Keratinocyte (primary cell): ENCODE measurements around the gene JCAD. TPM values are rescaled to one million over a fixed set of nuclear protein-coding genes. Genes with fewer than 3 reads are reported as not detected.

Experiments used
- DNase-seq: peaks from one replicate; pipeline ENCODE4 v3.0.0-alpha.2; 2011; ENCODE audit warnings: low read depth, missing footprints, low spot score
- FAIRE-seq: peaks from 2 replicates; lab custom pipeline; 2011; peaks lifted over from hg19 to GRCh38; lab: Jason Lieb, UNC
- H2AFZ ChIP-seq: 2 replicates; pipeline ENCODE4 v1.6.0; 2012; ENCODE audit warnings: low read length, control low read depth, inconsistent platforms; ENCODE audit not compliant: control insufficient read depth
- H3K27ac ChIP-seq: 2 replicates; pipeline ENCODE4 v1.5.1; 2011; ENCODE audit warnings: low read length; ENCODE audit not compliant: control insufficient read depth, insufficient read depth
- H3K27me3 ChIP-seq: 3 replicates; pipeline ENCODE4 v1.6.0; 2011; ENCODE audit warnings: low read length; ENCODE audit not compliant: control insufficient read depth, insufficient read depth; ENCODE audit errors: extremely low read depth
- H3K36me3 ChIP-seq, 2 experiments: 2 replicates in 1 of 2; 3 replicates in 1 of 2; pipeline ENCODE4 v1.5.1; 2011; ENCODE audit warnings: low read length in 2 of 2, mild to moderate bottlenecking in 1 of 2; ENCODE audit not compliant: control insufficient read depth in 2 of 2, insufficient read depth in 2 of 2; ENCODE audit errors: extremely low read depth in 1 of 2
- H3K4me1 ChIP-seq: 3 replicates; pipeline ENCODE4 v1.5.1; 2011; ENCODE audit warnings: low read length; ENCODE audit not compliant: control insufficient read depth, insufficient read depth; ENCODE audit errors: extremely low read depth
- H3K4me2 ChIP-seq: 3 replicates; pipeline ENCODE4 v1.6.0; 2011; ENCODE audit warnings: low read depth, low read length; ENCODE audit not compliant: control insufficient read depth, insufficient read depth; ENCODE audit errors: extremely low read depth
- H3K4me3 ChIP-seq, 3 experiments: fragments of 200-600 bp in 1 of 3; sonication (generic) in 1 of 3; 2 replicates in 2 of 3; 3 replicates in 1 of 3; pipeline ENCODE4 v1.5.1; 2011 to 2016; ENCODE audit warnings: low read length in 3 of 3, mild to moderate bottlenecking in 3 of 3, control low read depth in 2 of 3, inconsistent platforms in 1 of 3, low read depth in 1 of 3, mixed read lengths in 1 of 3, mixed run types in 1 of 3, moderate library complexity in 1 of 3; ENCODE audit not compliant: control insufficient read depth in 2 of 3, insufficient read depth in 2 of 3; ENCODE audit errors: extremely low read depth in 1 of 3
- H3K79me2 ChIP-seq: 2 replicates; pipeline ENCODE4 v1.6.0; 2012; ENCODE audit warnings: low read length; ENCODE audit not compliant: control insufficient read depth, insufficient read depth
- H3K9ac ChIP-seq: 3 replicates; pipeline ENCODE4 v1.6.0; 2011; ENCODE audit warnings: low read length; ENCODE audit not compliant: control insufficient read depth, insufficient read depth; ENCODE audit errors: extremely low read depth
- H3K9me1 ChIP-seq: 3 replicates; pipeline ENCODE4 v1.6.0; 2011; ENCODE audit warnings: low read length; ENCODE audit not compliant: control insufficient read depth, insufficient read depth; ENCODE audit errors: extremely low read depth
- H3K9me3 ChIP-seq: 2 replicates; pipeline ENCODE4 v1.5.1; 2012; ENCODE audit warnings: low read depth, low read length; ENCODE audit not compliant: control insufficient read depth
- H4K20me1 ChIP-seq: 3 replicates; pipeline ENCODE4 v1.6.0; 2011; ENCODE audit warnings: low read length; ENCODE audit not compliant: control insufficient read depth, insufficient read depth; ENCODE audit errors: extremely low read depth
- CTCF ChIP-seq, 3 experiments: IDR thresholded peaks in 1 of 3; conservative IDR thresholded peaks in 1 of 3; optimal IDR thresholded peaks in 1 of 3; 2 replicates in 2 of 3; 3 replicates in 1 of 3; pipeline versions ENCODE3 to v1.5.1; 2011; ENCODE audit warnings: low read length in 3 of 3, mild to moderate bottlenecking in 3 of 3, moderate library complexity in 2 of 3, control low read depth in 1 of 3, inconsistent platforms in 1 of 3; ENCODE audit not compliant: insufficient read depth in 2 of 3; ENCODE audit errors: extremely low read depth in 1 of 3
- EZH2 ChIP-seq: IDR thresholded peaks from one replicate; pipeline ENCODE4 v1.6.1; 2012; ENCODE audit warnings: inconsistent platforms, mild to moderate bottlenecking, low read length, moderate library complexity
- dilution Hi-C: fragments of 300-500 bp; cut with MboI; formaldehyde crosslinking; loops from one replicate; pipeline ENCODE4 v1.7.0; 2020; ENCODE audit warnings: low sequenced_read_pairs; ENCODE audit not compliant: extremely low pct_ligation_motif_present
- polyA plus RNA-seq, 5 experiments: library from polyadenylated mRNA; depleted of rRNA in 3 of 5; stranded (reverse) in 3 of 5; stranded (forward) in 1 of 5; unstranded in 1 of 5; fragments of >200 nt; gene quantifications; 1 replicate in 1 of 5; 2 replicates in 3 of 5; 3 replicates in 1 of 5; pipeline versions ENCODE4 v1.2.1 to v1.2.3, GENCODE V29; 2011 to 2012; ENCODE audit warnings: missing spikeins in 2 of 5, low read depth in 1 of 5, low replicate concordance in 1 of 5

Gene JCAD
- polyA plus RNA-seq, 1 donor (not counting 4 experiments of a cell fraction or from before 2014, with no cell fraction given), result 0.10 TPM

GRCh38 chr10:30039567-30039966, 19.8 kb downstream of the JCAD start:
- Histone ChIP-seq H3K4me1 (no peaks in the 10 kb centered on the region), H3K27ac (no peak overlapping the region), H4K20me1 (no peaks in the 10 kb centered on the region), H3K27me3 (peaks cover under 1% of the 10 kb centered on the region), H3K9me1 (no peaks in the 10 kb centered on the region), H3K4me3 (no peak overlapping the region), H3K36me3 (no peaks in the 10 kb centered on the region), H3K79me2 (no peaks in the 10 kb centered on the region), H2AFZ (no peak overlapping the region), H3K9ac (no peak overlapping the region), H3K4me2 (no peak overlapping the region), H3K9me3 (no peaks in the 10 kb centered on the region)
- FAIRE-seq, result no peak
- TF ChIP-seq CTCF (optimal IDR thresholded peaks at IDR 0.05 in 1 of 3, IDR thresholded peaks at IDR 0.05 in 1 of 3, conservative IDR thresholded peaks at IDR 0.05 in 1 of 3; ENCODE audit: extremely low read depth in 1 of 3, insufficient read depth in 2 of 3, low read length in 3 of 3) (no peak), EZH2 (no peak)
- no peak for DNase-seq
- dilution Hi-C loops, result no loop called here

GRCh38 chr10:30038781-30039536, 20.4 kb downstream of the JCAD start:
- H3K4me3 ChIP-seq, result no peak overlapping the region
- H3K79me2 ChIP-seq, result no peaks in the 10 kb centered on the region
- no peaks in the 10 kb centered on the region for H3K36me3 ChIP-seq
- H4K20me1 ChIP-seq, result no peaks in the 10 kb centered on the region
- TF ChIP-seq CTCF (optimal IDR thresholded peaks at IDR 0.05 in 1 of 3, IDR thresholded peaks at IDR 0.05 in 1 of 3, conservative IDR thresholded peaks at IDR 0.05 in 1 of 3; ENCODE audit: extremely low read depth in 1 of 3, insufficient read depth in 2 of 3, low read length in 3 of 3) (no peak), EZH2 (no peak)
- H3K27ac ChIP-seq, result no peak overlapping the region
- no peak for DNase-seq
- no peak for FAIRE-seq
- dilution Hi-C loops, result no loop called here
- no peaks in the 10 kb centered on the region for H3K4me1 ChIP-seq
- H3K4me2 ChIP-seq, result no peak overlapping the region
- H3K9ac ChIP-seq, result no peak overlapping the region
- H2AFZ ChIP-seq, result no peak overlapping the region
- H3K9me3 ChIP-seq, result no peaks in the 10 kb centered on the region
- peaks cover 5% of the 10 kb centered on the region for H3K27me3 ChIP-seq
- H3K9me1 ChIP-seq, result no peaks in the 10 kb centered on the region
